Left hindlimb (tissue), 1 donor: ENCODE results near the gene EMP2.
"Not testable (repeated sequence)": the region's sequence is repeated elsewhere in the genome, so short reads cannot be mapped to it uniquely, and the experiment has no call there.

ENCODE experiments used
- DNase-seq: peaks from one replicate; pipeline ENCODE4 v3.0.0-alpha.2; 2018

EMP2 gene

GRCh38 chr16:10579965-10580882 lies at the start of gene EMP2:
Gene EMP2, minus strand, starts transcription at chr16:10580598. Its CDS starts 32,981 bp downstream, at chr16:10547617.
- peak; percentile 90 for DNase-seq

DNA sequence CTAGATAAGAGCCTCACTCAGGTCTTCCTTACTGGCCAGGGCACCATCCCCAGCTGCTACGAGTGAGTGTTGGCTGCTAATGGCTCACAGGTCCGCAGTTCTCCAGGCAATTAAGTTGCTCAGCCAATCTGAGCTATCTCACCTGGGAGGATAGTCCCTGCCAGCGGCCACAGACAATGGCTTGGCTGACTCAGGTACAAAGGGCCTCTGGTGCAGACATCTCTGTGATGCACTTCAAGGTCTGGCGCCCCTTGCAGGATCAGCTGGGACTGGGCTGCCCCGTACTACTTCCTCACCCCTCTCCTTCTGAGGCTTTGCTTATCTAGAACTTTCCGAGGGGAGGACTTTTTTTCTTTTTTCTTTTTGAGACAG lies 49.2 kb upstream of the EMP2 start:
- DNase-seq = no peak

DNA sequence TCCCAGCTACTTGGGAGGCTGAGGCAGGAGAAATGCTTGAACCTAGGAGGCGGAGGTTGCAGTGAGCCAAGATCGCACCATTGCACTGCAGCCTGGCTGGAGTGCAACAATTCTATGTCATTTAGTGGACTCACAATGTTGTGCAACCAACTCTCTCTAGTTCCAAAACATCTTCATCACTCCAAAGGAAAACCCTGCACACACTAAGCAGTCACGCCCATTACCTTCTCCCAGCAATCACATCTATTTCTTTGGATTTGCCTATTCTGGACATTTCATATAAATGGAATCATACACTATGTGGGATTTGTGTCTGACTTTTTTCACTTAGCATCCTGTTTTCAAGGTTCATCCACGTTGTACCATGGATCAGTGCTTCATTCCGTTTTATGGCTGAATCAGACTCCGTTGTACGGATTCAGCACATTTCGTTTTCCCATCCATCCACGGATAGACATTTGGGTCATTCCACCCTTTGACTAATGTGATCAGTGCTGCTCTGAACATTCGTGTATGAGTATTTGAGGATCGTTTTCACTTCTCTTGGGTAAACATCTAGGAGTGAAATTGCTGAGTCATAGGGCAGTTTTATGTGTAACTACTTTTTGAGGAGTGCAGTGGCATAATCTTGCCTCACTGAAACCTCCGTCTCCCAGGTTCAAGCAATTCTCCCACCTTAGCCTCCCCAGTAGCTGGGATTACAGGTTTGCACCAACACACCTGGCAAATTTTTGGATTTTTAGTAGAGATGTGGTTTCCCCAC lies 45.4 kb upstream of the EMP2 start:
- DNase-seq = no peak

DNA sequence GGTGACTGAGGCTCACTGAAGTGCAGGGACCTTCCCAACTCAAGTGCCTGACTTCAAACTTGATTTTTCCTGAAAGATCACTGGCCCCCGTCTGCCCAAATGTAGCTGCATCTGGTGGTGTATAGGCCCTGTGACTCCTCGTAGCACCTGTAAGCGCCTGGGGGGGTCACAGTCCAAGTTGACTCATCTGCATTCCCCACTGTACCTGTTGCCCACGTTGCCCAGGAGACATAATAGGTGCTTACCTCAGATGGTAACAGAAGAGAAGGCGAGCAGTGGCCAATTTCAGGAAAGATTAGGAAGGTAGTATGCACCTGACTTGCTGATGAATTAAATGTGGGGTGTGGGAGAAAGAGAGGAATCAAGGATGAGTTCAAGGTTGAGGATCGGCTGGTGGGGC lies 44.1 kb upstream of the EMP2 start:
- no peak for DNase-seq

- no peak for DNase-seq
These were observed 42.7 kb upstream of the EMP2 start for GRCh38 chr16:10623059-10623458.

DNA sequence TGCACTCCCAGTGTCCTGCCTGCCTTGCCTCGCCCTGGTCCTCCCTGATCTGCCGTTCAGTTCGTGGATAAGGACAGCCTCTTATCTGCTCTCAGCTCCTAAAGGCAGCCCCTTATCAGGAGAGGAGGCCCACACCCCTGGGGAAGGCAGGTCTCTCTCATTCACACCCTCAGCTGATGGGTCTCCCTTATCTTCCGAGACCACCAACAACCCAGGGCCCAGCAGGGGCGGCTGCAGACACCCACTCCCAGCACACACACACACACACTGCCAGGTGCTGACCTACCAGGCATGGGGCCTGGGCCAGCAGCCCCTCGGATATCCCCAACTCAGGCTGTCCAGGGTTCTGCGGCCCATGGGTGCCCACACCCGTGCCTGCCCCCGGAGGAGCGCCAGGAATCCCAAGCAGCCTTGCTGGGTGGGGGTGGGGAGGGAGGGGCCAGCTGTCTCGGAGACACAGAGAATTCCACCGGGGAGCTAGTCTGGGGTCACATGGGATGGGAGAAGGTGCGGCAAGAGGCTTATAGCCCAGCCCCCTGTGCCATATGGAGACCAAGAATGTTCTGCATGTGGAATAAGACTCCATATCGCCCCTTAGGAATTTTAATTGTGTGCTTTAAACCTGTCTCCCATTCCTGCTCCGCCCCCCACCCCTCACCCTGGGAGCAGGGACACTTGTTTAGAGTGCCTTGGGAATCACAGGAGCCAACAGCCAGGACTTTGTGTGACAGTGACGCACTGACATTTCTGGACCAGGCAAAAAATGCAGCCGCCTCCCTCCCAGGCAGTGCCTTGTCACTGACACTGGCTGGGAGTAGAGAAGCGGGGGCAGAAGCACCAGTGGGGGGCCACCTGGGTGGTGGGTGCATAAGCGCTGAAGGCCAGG lies 41.9 kb upstream of the EMP2 start:
- peak; percentile 45 for DNase-seq

DNA sequence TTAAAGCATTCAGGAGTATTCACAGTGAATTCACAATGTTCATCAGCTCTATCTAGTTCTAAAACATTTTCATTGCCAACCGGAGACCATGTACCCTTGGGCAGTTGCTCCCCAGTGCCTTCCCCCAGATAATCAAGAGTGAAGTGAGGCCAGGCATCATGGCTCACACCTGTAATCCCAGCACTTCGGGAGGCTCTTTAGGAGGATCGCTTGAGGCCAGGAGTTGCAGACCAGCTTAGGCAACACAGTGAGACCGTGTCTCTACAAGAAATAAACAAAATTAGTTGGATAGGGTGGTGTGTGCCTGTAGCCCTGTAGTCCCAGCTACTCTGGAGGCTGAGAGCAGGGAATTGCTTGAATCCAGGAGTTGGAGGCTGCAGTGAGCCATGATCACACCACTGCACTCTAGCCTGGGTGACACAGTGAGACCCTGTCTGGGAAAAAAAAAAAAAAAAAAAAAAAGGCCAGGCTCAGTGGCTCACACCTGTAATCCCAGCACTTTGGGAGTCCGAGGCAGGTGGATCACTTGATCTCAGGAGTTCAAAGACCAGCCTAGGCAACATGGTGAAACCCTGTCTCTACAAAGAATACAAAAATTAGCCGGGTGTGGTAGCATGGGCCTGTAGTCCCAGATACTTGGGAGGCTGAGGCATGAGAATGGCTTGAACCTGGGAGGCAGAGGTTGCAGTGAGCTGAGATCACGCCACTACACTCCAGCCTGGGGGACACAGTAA lies 41.0 kb upstream of the EMP2 start:
- not testable (repeated sequence) for DNase-seq

DNA sequence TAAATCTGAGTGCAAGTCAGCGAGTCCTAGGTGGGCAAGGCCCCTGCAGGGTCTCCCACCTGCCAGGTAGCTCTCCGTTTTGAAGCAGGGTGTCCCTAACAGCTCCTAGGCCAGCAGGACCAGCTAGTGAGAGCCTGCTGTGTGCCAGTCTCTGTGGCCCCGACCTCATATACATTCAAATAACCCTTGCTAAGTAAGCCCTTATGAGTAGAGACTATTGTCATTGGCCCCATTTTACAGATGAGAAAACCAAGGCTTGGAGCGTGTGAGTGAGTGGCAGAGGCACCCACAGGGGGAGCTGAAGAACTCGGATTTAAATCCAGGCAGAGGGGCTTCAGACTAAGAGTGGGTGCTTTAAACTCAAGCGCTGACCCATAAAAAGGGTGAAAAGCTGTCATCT lies 39.7 kb upstream of the EMP2 start:
- no peak for DNase-seq

- no peak for DNase-seq
These were observed 39.0 kb upstream of the EMP2 start for GRCh38 chr16:10619271-10619849.

DNA sequence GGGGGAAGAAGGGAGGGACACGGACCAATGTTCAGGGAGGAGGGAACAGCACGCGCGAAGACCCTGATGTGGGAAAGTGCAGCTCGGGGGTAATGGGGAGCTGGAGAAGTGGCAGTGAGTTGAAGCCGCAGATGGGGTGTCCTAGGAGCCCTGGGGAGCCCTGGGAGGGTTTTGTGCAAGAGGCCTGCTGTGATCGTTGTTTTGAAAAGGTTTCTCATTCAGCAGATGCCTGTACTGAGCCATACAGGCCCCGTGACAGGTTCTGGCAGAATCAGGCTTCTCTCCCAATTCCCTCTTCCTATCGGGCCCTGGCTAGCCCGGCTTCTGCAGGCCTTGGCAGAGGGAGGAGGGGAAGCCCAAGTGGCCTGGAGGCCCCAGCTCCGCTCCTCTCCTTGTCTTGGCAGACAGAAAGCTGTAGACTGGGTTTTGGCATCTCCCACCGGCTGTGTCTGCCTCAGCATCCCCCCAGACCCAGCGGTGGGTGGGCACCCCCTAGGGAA lies 38.4 kb upstream of the EMP2 start:
- no peak for DNase-seq

GRCh38 chr16:10617662-10618420 lies 37.4 kb upstream of the EMP2 start:
- DNase-seq = no peak

DNA sequence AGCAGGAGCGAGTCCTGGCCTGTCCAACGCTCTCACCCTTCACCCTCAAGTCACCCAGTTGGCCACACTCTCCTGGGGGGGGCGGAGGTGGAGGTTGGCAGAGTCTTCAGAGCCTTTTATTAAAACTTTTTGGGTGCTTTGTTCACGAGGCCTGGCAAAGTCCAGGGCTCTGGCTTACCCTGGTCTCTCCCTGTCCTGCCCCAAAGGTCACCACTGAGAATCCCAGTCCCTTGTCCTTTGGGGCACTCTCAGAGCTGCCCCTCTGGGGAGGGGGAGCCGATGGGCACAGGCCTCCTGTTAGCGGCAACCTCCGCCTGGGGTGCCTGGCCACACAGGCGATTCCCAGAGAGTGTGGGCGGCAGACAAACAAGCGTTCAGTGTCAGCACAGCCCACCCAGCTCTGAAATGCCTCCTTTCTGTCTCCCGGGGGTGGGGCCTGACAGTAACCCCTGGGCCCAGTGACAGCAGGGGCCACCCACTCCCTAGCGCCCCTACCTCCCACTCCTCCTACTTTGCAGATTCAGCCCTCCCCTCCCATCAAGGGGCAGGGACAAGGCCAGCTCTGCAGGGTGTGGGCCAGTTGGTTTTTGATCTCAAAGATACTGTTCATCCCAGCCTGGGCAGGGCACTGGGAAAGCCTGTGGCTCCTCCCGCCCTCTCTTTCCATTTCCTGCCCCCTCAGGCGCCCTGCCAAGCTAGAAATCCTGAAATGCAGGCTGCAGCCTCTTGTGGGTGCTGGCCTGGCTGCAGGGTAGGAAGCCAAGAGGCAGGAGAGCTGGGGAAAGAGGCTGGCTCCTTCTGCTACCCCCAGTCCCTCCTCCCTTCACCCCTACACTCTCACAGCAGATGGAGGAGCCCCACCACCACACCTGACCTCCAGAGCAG lies 36.6 kb upstream of the EMP2 start:
- DNase-seq = peak; percentile 83

DNA sequence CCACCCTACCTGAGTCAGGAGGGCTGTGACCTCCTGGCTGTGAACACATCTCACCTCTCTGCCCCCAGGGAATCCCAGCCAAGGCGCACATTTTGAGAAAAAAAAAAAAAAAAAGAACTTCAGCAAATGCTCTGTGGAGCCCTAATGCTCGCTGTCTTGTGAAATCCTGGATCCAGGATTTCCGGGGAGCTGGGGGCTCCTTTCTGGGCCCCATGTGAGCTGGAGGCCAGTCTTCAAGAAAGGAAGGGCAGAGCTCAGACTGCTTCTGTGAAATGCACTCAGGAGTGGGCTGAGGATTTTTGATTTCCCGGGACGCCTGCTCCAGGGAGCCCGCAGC lies 36.0 kb upstream of the EMP2 start:
- DNase-seq = no peak

GRCh38 chr16:10614685-10615084 lies 34.3 kb upstream of the EMP2 start:
- no peak for DNase-seq

DNA sequence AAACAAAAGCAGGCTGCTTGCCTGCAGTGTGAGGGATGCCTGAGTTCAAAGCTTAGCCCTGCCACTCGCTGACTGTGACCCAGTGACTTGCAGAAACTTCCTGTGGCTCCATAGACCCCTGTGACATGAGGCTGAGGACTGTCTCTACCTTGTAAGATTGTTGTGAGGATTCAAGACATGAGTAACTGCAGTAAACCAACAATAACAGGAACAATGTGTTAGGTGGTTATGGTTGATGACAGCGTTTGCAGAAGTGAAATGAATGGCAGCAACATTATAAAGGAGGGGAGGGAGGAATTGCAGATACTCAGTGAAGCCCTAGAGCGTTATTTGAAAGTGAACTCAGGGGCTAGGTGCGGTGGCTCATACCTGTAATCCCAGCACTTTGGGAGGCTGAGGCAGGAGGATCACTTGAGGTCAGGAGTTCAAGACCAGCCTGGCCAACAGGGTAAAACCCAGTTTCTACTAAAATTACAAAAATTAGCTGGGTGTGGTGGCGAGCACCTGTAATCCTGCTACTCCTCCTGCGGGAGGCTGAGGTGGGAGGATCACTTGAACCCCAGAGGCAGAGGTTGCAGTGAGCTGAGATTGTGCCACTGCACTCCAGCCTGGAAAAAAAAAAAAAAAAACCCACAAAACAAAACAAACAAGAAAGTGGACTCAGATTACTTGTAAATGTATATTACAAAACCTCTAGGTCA lies 33.5 kb upstream of the EMP2 start:
- no peak for DNase-seq

DNA sequence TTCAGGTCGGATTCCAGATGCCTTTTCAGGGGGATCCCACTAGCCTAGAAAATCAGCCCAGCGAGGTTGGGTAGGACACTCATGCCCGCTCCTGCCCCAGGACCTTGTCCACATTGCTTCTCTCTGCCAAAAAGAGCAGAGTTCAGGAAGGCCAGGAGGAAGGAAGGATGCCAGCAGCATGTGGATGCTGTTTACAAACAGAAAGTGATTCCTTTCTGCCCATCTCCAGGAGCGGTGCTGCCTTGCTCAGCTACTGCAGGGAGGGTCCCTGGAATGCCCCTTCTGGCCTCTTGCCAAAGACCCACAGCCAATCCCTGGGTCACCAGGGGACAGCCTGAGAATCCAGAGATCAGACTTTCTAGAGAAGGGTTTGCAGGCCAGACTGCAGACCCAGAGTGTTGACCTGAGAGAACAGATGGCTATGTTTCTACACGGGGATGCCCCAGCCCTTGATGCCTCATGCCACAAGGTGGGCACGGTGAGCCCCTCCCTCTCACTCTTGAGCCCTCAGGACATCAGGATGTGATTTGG lies 32.3 kb upstream of the EMP2 start:
- DNase-seq = no peak

DNA sequence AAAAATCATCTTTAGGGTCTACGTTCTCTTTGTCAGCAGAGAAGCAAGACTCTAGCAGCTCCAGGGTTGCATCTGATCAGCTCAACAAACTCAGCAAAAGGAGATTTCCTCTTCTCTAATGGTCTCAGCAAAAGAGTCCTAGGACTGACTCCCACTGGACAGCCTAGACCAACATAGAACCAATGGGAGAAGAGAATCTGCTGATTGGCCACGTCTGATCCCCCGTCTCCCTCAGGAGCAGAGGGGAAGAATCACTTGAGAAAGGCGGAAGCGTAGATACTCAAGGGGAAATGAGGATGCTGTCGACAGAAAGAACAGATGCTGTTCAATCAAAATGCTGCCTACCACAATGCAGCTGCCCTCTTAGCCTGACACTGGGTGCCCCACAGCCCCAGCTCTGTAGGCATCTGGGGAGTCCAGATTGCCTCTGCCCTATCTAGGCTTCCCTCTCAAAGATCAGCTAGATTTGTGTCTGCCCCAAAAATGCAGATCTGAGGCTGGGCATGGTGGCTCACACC lies 31.5 kb upstream of the EMP2 start:
- DNase-seq = no peak

- no peak for DNase-seq
These were observed 30.2 kb upstream of the EMP2 start for GRCh38 chr16:10610499-10611184.
